ENCODE data around the gene C12orf76.

C12orf76 gene

GRCh38 chr12:110005319-110005973 lies 42.9 kb downstream of the C12orf76 start:
- H3K27ac ChIP-seq: no peak overlapping the region
- no peaks in the 10 kb centered on the region for H3K36me3 ChIP-seq (ENCODE audit: insufficient read depth)
- no peak overlapping the region for H3K9ac ChIP-seq
- no peaks in the 10 kb centered on the region for H4K20me1 ChIP-seq (ENCODE audit: insufficient read depth)
- no peaks in the 10 kb centered on the region for H3K79me2 ChIP-seq (ENCODE audit: insufficient read depth, low read depth)
- TF ChIP-seq CTCF (conservative IDR thresholded peaks at IDR 0.05; ENCODE audit: low read depth, low read length): no peak
- H2AFZ ChIP-seq (ENCODE audit: low read depth): no peak overlapping the region
- H3K4me3 ChIP-seq (IDR thresholded peaks at IDR 0.05; ENCODE audit: insufficient read depth, low read depth, low read length): no peak overlapping the region
- H3K27me3 ChIP-seq (ENCODE audit: insufficient read depth, low read depth): no peaks in the 10 kb centered on the region
- H3K4me1 ChIP-seq (ENCODE audit: low read depth, poor library complexity, severe bottlenecking): no peaks in the 10 kb centered on the region
- no peak overlapping the region for H3K4me2 ChIP-seq

GRCh38 chr12:110004598-110004997 lies 43.7 kb downstream of the C12orf76 start:
- Histone ChIP-seq H2AFZ (ENCODE audit: low read depth) (no peak overlapping the region), H3K9ac (no peak overlapping the region), H4K20me1 (ENCODE audit: insufficient read depth) (no peaks in the 10 kb centered on the region), H3K4me1 (ENCODE audit: low read depth, poor library complexity, severe bottlenecking) (no peaks in the 10 kb centered on the region), H3K79me2 (ENCODE audit: insufficient read depth, low read depth) (no peaks in the 10 kb centered on the region), H3K4me2 (no peak overlapping the region), H3K4me3 (IDR thresholded peaks at IDR 0.05; ENCODE audit: insufficient read depth, low read depth, low read length) (no peak overlapping the region), H3K27me3 (ENCODE audit: insufficient read depth, low read depth) (no peaks in the 10 kb centered on the region), H3K36me3 (ENCODE audit: insufficient read depth) (no peaks in the 10 kb centered on the region), H3K27ac (no peak overlapping the region)
- TF ChIP-seq CTCF (conservative IDR thresholded peaks at IDR 0.05; ENCODE audit: low read depth, low read length): no peak

GRCh38 chr12:110002676-110003515 lies 45.4 kb downstream of the C12orf76 start:
- H3K9ac ChIP-seq: no peak overlapping the region
- H3K4me2 ChIP-seq: no peak overlapping the region
- no peak overlapping the region for H3K27ac ChIP-seq

GRCh38 chr12:110001596-110001995 lies 46.7 kb downstream of the C12orf76 start:
- no peak overlapping the region for H3K4me3 ChIP-seq (IDR thresholded peaks at IDR 0.05; ENCODE audit: insufficient read depth, low read depth, low read length)
- no peaks in the 10 kb centered on the region for H3K36me3 ChIP-seq (ENCODE audit: insufficient read depth)
- TF ChIP-seq CTCF (conservative IDR thresholded peaks at IDR 0.05; ENCODE audit: low read depth, low read length): no peak
- H3K4me2 ChIP-seq: no peak overlapping the region
- H3K79me2 ChIP-seq (ENCODE audit: insufficient read depth, low read depth): no peaks in the 10 kb centered on the region
- no peaks in the 10 kb centered on the region for H3K27me3 ChIP-seq (ENCODE audit: insufficient read depth, low read depth)
- no peak overlapping the region for H3K9ac ChIP-seq
- no peak overlapping the region for H3K27ac ChIP-seq
- peaks cover under 1% of the 10 kb centered on the region for H3K4me1 ChIP-seq (ENCODE audit: low read depth, poor library complexity, severe bottlenecking)
- H2AFZ ChIP-seq (ENCODE audit: low read depth): no peak overlapping the region
- H4K20me1 ChIP-seq (ENCODE audit: insufficient read depth): no peaks in the 10 kb centered on the region

More at GRCh38 chr12:110002676-110003515, 45.4 kb downstream of the C12orf76 start:
- Histone ChIP-seq H3K4me1 (ENCODE audit: low read depth, poor library complexity, severe bottlenecking) (no peaks in the 10 kb centered on the region), H3K36me3 (ENCODE audit: insufficient read depth) (no peaks in the 10 kb centered on the region), H4K20me1 (ENCODE audit: insufficient read depth) (no peaks in the 10 kb centered on the region), H2AFZ (ENCODE audit: low read depth) (no peak overlapping the region), H3K4me3 (IDR thresholded peaks at IDR 0.05; ENCODE audit: insufficient read depth, low read depth, low read length) (no peak overlapping the region), H3K27me3 (ENCODE audit: insufficient read depth, low read depth) (no peaks in the 10 kb centered on the region), H3K79me2 (ENCODE audit: insufficient read depth, low read depth) (no peaks in the 10 kb centered on the region)
- TF ChIP-seq CTCF (conservative IDR thresholded peaks at IDR 0.05; ENCODE audit: low read depth, low read length): no peak
